ENCODE measurements around the gene MAPK8. TPM values are rescaled to one million over a fixed set of nuclear protein-coding genes. Genes with fewer than 3 reads are reported as not detected.

The MAPK8 gene
- polyA plus RNA-seq, 2 of the 4 experiments (the other 2 are of a cell fraction) = 29.6 to 71.4 TPM

DNA sequence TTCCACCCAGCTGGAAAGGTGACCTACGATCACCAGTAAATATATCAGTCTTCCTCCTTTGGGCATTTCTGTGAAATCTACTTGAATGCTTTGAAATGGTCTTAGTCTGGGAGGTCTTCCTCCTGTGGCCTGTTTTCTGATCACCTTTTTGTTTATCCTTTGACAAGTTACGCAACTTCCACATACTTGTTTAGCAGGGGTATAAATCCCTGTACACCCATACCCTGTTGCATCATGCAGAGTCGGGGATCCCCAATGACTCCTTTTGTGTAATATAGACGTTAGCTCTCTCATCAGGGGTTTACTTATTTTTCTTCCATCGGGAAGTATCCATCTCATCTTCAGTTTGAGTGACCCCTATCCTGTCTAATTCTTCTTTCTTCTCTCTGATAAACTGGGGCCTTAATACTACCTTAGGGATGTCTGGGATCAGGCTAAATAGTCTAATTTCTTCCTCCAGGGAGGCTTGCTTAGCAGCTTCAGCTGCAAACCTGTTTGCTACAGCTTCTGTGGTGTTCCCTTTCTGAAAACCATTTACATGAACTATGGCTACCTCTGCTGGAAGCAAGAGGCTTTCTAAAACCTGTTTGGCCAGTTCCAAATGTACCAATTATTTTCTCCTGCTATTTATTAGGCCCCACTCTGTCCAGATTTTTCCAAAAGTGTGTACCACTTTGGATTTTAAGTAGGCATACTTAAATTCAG, 25.8 kb downstream of the MAPK8 start:
- H3K4me3 ChIP-seq = no peak overlapping the region
- DNase-seq (ENCODE audit: low read depth in 1 of 2, low spot score in 1 of 2) (no peak), ATAC-seq (no peak), FAIRE-seq (no peak)
- peak in 1 of 2 experiments; percentile 57; a peak in 2 of 4 replicates for TF ChIP-seq CEBPB (IDR thresholded peaks at IDR 0.05)
- no peak for TF ChIP-seq NPAS2 (CRISPR knock-in tag; IDR thresholded peaks at IDR 0.05; ENCODE audit: borderline replicate concordance)
- TF ChIP-seq EHF (CRISPR knock-in tag; IDR thresholded peaks at IDR 0.05) = no peak
- TF ChIP-seq ZFP36 (IDR thresholded peaks at IDR 0.05; ENCODE audit: borderline replicate concordance, partially characterized antibody) = no peak
- ChIA-PET POLR2A (no interaction called here), CTCF (interaction anchor here (1.4 to 2.1 kb wide), 3 partner anchors 10 to 324 kb away, joined by 4 to 5 read pairs (median 4); no protein-coding TSS in a partner anchor)
- H3K9me3 ChIP-seq = no peaks in the 10 kb centered on the region
- WGBS (ENCODE audit: missing lambda C conversion rate) = 78% methylated on average over 5 of the region's 5 CpGs
- H3K4me1 ChIP-seq = 0 out of 3 replicates have a peak, but pooled peaks cover 3% of the 10 kb centered on the region
- no peak overlapping the region for H3K27ac ChIP-seq
- H3K4me2 ChIP-seq = no peak overlapping the region

DNA sequence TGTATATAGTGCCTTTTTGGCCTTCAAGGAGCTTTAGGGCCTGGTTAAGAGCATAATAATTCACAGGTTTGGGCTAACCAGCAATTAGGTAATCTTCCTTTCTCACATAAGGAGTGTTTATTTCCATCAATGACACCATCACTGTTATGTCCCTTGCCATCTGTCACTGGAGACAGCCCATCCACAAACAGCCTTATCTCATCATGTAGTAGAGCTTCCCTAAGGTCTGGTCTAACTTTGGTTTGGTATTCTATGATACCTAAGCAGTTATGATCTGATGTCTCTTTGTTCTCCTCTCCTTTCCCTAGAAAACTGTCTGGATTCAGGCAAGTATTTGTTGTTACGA, 26.4 kb downstream of the MAPK8 start:
- Histone ChIP-seq H3K9me3 (no peaks in the 10 kb centered on the region), H3K4me3 (no peak overlapping the region), H3K27ac (no peak overlapping the region), H3K4me2 (no peak overlapping the region), H3K4me1 (0 out of 3 replicates have a peak, but pooled peaks cover 3% of the 10 kb centered on the region)
- ATAC-seq = no peak
- ChIA-PET POLR2A (no interaction called here), CTCF (interaction anchor here (1.4 to 2.1 kb wide), 3 partner anchors 11 to 323 kb away, joined by 4 to 5 read pairs (median 4); no protein-coding TSS in a partner anchor)
- DNase-seq (ENCODE audit: low read depth in 1 of 2, low spot score in 1 of 2) = no peak
- 91% methylated on average over 1 of the region's 1 CpG for WGBS (ENCODE audit: missing lambda C conversion rate)
- FAIRE-seq = no peak
- TF ChIP-seq TFCP2L1 (CRISPR knock-in tag; IDR thresholded peaks at IDR 0.05) = no peak
- TF ChIP-seq ZFP36 (IDR thresholded peaks at IDR 0.05; ENCODE audit: borderline replicate concordance, partially characterized antibody) = no peak
- TF ChIP-seq, protein P1, sequence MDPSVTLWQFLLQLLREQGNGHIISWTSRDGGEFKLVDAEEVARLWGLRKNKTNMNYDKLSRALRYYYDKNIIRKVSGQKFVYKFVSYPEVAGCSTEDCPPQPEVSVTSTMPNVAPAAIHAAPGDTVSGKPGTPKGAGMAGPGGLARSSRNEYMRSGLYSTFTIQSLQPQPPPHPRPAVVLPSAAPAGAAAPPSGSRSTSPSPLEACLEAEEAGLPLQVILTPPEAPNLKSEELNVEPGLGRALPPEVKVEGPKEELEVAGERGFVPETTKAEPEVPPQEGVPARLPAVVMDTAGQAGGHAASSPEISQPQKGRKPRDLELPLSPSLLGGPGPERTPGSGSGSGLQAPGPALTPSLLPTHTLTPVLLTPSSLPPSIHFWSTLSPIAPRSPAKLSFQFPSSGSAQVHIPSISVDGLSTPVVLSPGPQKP (IDR thresholded peaks at IDR 0.05; ENCODE audit: low read depth, low read length) = no peak
- no peak for TF ChIP-seq RFX5 (IDR thresholded peaks at IDR 0.05)
- TF ChIP-seq CEBPB (IDR thresholded peaks at IDR 0.05) = no peak
- TF ChIP-seq FOSB (CRISPR knock-in tag; IDR thresholded peaks at IDR 0.05) = no peak
- TF ChIP-seq, protein P2, sequence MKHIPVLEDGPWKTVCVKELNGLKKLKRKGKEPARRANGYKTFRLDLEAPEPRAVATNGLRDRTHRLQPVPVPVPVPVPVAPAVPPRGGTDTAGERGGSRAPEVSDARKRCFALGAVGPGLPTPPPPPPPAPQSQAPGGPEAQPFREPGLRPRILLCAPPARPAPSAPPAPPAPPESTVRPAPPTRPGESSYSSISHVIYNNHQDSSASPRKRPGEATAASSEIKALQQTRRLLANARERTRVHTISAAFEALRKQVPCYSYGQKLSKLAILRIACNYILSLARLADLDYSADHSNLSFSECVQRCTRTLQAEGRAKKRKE (CRISPR knock-in tag; IDR thresholded peaks at IDR 0.05; ENCODE audit: low read depth) = no peak

DNA sequence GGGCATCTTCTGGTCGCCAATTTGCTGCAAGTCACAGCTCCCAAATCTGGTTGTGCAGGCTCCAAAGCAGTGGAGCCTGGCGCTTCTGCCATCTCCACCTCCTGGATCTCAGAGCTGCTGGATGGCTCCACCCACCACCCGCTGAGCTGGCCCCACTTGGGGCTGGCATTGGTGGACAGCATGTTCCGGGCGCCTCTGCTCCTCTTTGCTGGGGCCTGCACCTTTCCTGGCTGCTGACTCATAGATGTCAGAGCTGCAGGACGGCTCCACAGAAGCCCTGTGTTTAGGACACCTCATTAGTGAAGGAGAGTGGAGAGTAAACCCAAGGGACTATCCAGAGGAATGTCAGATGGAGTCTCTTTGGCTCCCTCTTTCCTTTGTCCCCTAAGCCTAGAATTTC, 27.4 kb downstream of the MAPK8 start:
- Histone ChIP-seq H3K4me3 (no peak overlapping the region), H3K9me3 (no peaks in the 10 kb centered on the region), H3K27ac (no peak overlapping the region), H3K4me1 (0 out of 3 replicates have a peak, but pooled peaks cover 3% of the 10 kb centered on the region), H3K4me2 (no peak overlapping the region)
- WGBS (ENCODE audit: missing lambda C conversion rate) = 77% methylated on average over 6 of the region's 6 CpGs
- CTCF ChIA-PET = interaction anchor here (1.4 to 1.8 kb wide), 2 partner anchors 24 to 30 kb away, joined by 4 read pairs; no protein-coding TSS in a partner anchor
- POLR2A ChIA-PET = no interaction called here
- DNase-seq (ENCODE audit: low read depth in 1 of 2, low spot score in 1 of 2) (no peak), FAIRE-seq (no peak), ATAC-seq (peak in 1 of 2 experiments; percentile 51; a peak in 2 of 6 replicates)
- no peak for TF ChIP-seq RCOR1 (IDR thresholded peaks at IDR 0.05; ENCODE audit: low read depth, low read length)
- no peak for TF ChIP-seq TP53 (CRISPR knock-in tag; IDR thresholded peaks at IDR 0.05)
- TF ChIP-seq EHF (CRISPR knock-in tag; IDR thresholded peaks at IDR 0.05) = no peak

DNA sequence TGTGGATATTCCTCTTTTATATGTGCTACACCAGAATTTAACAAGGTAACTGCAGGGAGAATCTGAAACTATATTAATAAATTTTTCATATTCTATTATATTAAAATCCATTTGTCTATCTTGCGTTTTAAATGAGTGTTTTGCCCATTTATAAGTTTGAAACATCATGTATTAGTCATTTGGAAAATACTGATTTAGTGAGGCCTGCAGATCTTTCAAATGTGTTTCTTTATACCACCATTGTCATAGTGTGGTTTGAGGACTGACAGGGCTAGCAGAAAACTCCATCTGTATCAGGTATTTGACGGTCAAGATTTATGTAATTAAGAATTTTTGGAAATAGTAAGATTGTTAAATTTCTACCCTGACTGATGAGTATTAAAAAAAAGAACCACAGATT, 29.3 kb downstream of the MAPK8 start:
- CTCF ChIA-PET = no interaction called here
- POLR2A ChIA-PET = no interaction called here
- no peak for DNase-seq (ENCODE audit: low read depth in 1 of 2, low spot score in 1 of 2)
- TF ChIP-seq FOSL2 (IDR thresholded peaks at IDR 0.05) (no peak), FOSL2 (CRISPR knock-in tag; IDR thresholded peaks at IDR 0.05) (no peak), ZFP36 (IDR thresholded peaks at IDR 0.05; ENCODE audit: borderline replicate concordance, partially characterized antibody) (no peak), GATA3 (IDR thresholded peaks at IDR 0.05; ENCODE audit: borderline replicate concordance) (no peak)
- 0 out of 3 replicates have a peak, but pooled peaks cover 3% of the 10 kb centered on the region for H3K4me1 ChIP-seq
- ATAC-seq = no peak
- H3K9me3 ChIP-seq = no peaks in the 10 kb centered on the region
- no peak overlapping the region for H3K4me3 ChIP-seq
- H3K4me2 ChIP-seq = no peak overlapping the region
- WGBS (ENCODE audit: missing lambda C conversion rate) = 76% methylated on average over 2 of the region's 2 CpGs
- FAIRE-seq = no peak
- no peak overlapping the region for H3K27ac ChIP-seq

Measured in A549 (cell line).